Ishikawa (cell line): ENCODE measurements around the gene ZBTB20.

Experiments
- CEBPB ChIP-seq: IDR thresholded peaks from 2 replicates; pipeline ENCODE4 v1.6.1; 2012
- CREB1 ChIP-seq: IDR thresholded peaks from 2 replicates; pipeline ENCODE4 v1.6.1; 2012; ENCODE audit warnings: low read depth
- EGR1 ChIP-seq: IDR thresholded peaks from 2 replicates; pipeline ENCODE4 v1.6.1; 2012
- EP300 ChIP-seq: IDR thresholded peaks from 2 replicates; pipeline ENCODE4 v1.6.1; 2012; ENCODE audit warnings: borderline replicate concordance
- FOXM1 ChIP-seq: IDR thresholded peaks from 2 replicates; pipeline ENCODE4 v1.6.1; 2012; ENCODE audit warnings: low read depth, borderline replicate concordance
- MAX ChIP-seq: IDR thresholded peaks from 2 replicates; pipeline ENCODE4 v1.6.1; 2012
- NFIC ChIP-seq: IDR thresholded peaks from 2 replicates; pipeline ENCODE4 v1.6.1; 2012
- RAD21 ChIP-seq: IDR thresholded peaks from 2 replicates; pipeline ENCODE4 v1.6.1; 2012; ENCODE audit warnings: low read depth
- REST ChIP-seq: IDR thresholded peaks from 2 replicates; pipeline ENCODE4 v1.6.1; 2012; ENCODE audit warnings: low read depth, mild to moderate bottlenecking
- TAF1 ChIP-seq: IDR thresholded peaks from 2 replicates; pipeline ENCODE4 v1.6.1; 2012; ENCODE audit warnings: low read depth, mild to moderate bottlenecking
- TCF12 ChIP-seq: IDR thresholded peaks from 2 replicates; pipeline ENCODE4 v1.6.1; 2012; ENCODE audit warnings: low read depth
- TEAD4 ChIP-seq: IDR thresholded peaks from 2 replicates; pipeline ENCODE4 v1.6.1; 2012
- USF1 ChIP-seq: IDR thresholded peaks from 2 replicates; pipeline ENCODE4 v1.6.1; 2012
- YY1 ChIP-seq: IDR thresholded peaks from 2 replicates; pipeline ENCODE4 v1.6.1; 2012; ENCODE audit warnings: low read depth
- ZBTB7A ChIP-seq: IDR thresholded peaks from 2 replicates; pipeline ENCODE4 v1.6.1; 2012; ENCODE audit warnings: low read depth

The ZBTB20 gene

GRCh38 chr3:114481113-114481512 lies 666.0 kb downstream of the ZBTB20 start:
- TF ChIP-seq TCF12 (no peak), FOXM1 (no peak), EP300 (no peak), TEAD4 (no peak), USF1 (no peak), ZBTB7A (no peak), MAX (no peak), NFIC (no peak), EGR1 (no peak), TAF1 (no peak), REST (no peak), RAD21 (no peak), YY1 (no peak), CREB1 (no peak), CEBPB (no peak)

- TF ChIP-seq TAF1, result no peak
- no peak for TF ChIP-seq REST
- TF ChIP-seq MAX, result no peak
- no peak for TF ChIP-seq USF1
- TF ChIP-seq FOXM1, result no peak
- no peak for TF ChIP-seq YY1
- TF ChIP-seq EP300, result no peak
- no peak for TF ChIP-seq EGR1
- TF ChIP-seq CREB1, result no peak
- no peak for TF ChIP-seq RAD21
- no peak for TF ChIP-seq TEAD4
- TF ChIP-seq NFIC, result no peak
- TF ChIP-seq ZBTB7A, result no peak
- no peak for TF ChIP-seq CEBPB
- no peak for TF ChIP-seq TCF12
Measured at GRCh38 chr3:114480442-114480841, 666.6 kb downstream of the ZBTB20 start.

- TF ChIP-seq TCF12, result no peak
- no peak for TF ChIP-seq FOXM1
- no peak for TF ChIP-seq EP300
Measured at GRCh38 chr3:114478801-114479200, 668.3 kb downstream of the ZBTB20 start.

- TF ChIP-seq EP300, result no peak
- TF ChIP-seq TCF12, result no peak
- TF ChIP-seq NFIC, result no peak
- TF ChIP-seq TAF1, result no peak
- TF ChIP-seq RAD21, result no peak
- TF ChIP-seq ZBTB7A, result no peak
- TF ChIP-seq REST, result no peak
- no peak for TF ChIP-seq CREB1
- TF ChIP-seq MAX, result no peak
- TF ChIP-seq FOXM1, result no peak
- TF ChIP-seq CEBPB, result no peak
- no peak for TF ChIP-seq YY1
Measured at GRCh38 chr3:114476511-114476910, 670.6 kb downstream of the ZBTB20 start.

GRCh38 chr3:114471478-114471877 lies 675.6 kb downstream of the ZBTB20 start:
- TF ChIP-seq TCF12, result no peak
- TF ChIP-seq CEBPB, result no peak
- no peak for TF ChIP-seq TAF1
- no peak for TF ChIP-seq REST
- no peak for TF ChIP-seq EGR1
- no peak for TF ChIP-seq RAD21
- no peak for TF ChIP-seq YY1
- no peak for TF ChIP-seq ZBTB7A
- TF ChIP-seq CREB1, result no peak
- no peak for TF ChIP-seq USF1
- TF ChIP-seq TEAD4, result no peak
- TF ChIP-seq EP300, result no peak
- no peak for TF ChIP-seq NFIC
- no peak for TF ChIP-seq MAX
- no peak for TF ChIP-seq FOXM1
